H9 (cell line): ENCODE results near the gene NIN. TPM values are rescaled to one million over a fixed set of nuclear protein-coding genes. Genes with fewer than 3 reads are reported as not detected.

Experiments used
- DNase-seq: peaks from one replicate; pipeline ENCODE4 v3.0.0-alpha.2; 2017
- H2AFZ ChIP-seq: one replicate; pipeline ENCODE4 v1.6.1; 2013; ENCODE audit warnings: mild to moderate bottlenecking, low read length, control low read depth, moderate library complexity
- H2AK5ac ChIP-seq: 2 replicates; pipeline ENCODE4 v1.6.1; 2013; ENCODE audit warnings: low read length, control low read depth, mixed read lengths; ENCODE audit not compliant: insufficient read length
- H2BK120ac ChIP-seq: one replicate; pipeline ENCODE4 v1.6.1; 2013; ENCODE audit warnings: low read depth, mild to moderate bottlenecking, low read length, control low read depth, inconsistent platforms; ENCODE audit not compliant: poor library complexity, severe bottlenecking
- H2BK12ac ChIP-seq: 2 replicates; pipeline ENCODE4 v1.6.1; 2013; ENCODE audit warnings: low read length, control low read depth, mixed read lengths, low read depth; ENCODE audit not compliant: insufficient read length
- H2BK15ac ChIP-seq: 2 replicates; pipeline ENCODE4 v1.6.1; 2013; ENCODE audit warnings: low read depth, low read length, control low read depth
- H2BK20ac ChIP-seq: one replicate; pipeline ENCODE4 v1.6.1; 2013; ENCODE audit warnings: low read depth, mild to moderate bottlenecking, low read length, control low read depth, inconsistent platforms; ENCODE audit not compliant: poor library complexity, severe bottlenecking
- H2BK5ac ChIP-seq: 2 replicates; pipeline ENCODE4 v1.6.1; 2013; ENCODE audit warnings: low read length, control low read depth, mixed read lengths; ENCODE audit not compliant: insufficient read length
- H3K14ac ChIP-seq: 2 replicates; pipeline ENCODE4 v1.6.1; 2013; ENCODE audit warnings: low read length, control low read depth; ENCODE audit not compliant: insufficient read depth
- H3K18ac ChIP-seq: 2 replicates; pipeline ENCODE4 v1.6.1; 2013; ENCODE audit warnings: low read depth, mild to moderate bottlenecking, mixed read lengths, low read length, control low read depth; ENCODE audit not compliant: insufficient read length
- H3K23ac ChIP-seq: 2 replicates; pipeline ENCODE4 v1.6.1; 2013; ENCODE audit warnings: low read length, control low read depth, mixed read lengths, low read depth; ENCODE audit not compliant: insufficient read length
- H3K23me2 ChIP-seq: 2 replicates; pipeline ENCODE4 v1.6.1; 2013; ENCODE audit warnings: low read depth, mild to moderate bottlenecking, mixed read lengths, low read length, control low read depth; ENCODE audit not compliant: insufficient read length, poor library complexity, severe bottlenecking
- H3K27ac ChIP-seq: 2 replicates; pipeline ENCODE4 v1.5.1; 2013; ENCODE audit warnings: low read length, control low read depth, mixed read lengths, low read depth; ENCODE audit not compliant: insufficient read length
- H3K27me3 ChIP-seq: 2 replicates; pipeline ENCODE4 v1.6.1; 2013; ENCODE audit warnings: low read length, control low read depth, inconsistent platforms; ENCODE audit not compliant: insufficient read depth
- H3K4ac ChIP-seq: 2 replicates; pipeline ENCODE4 v1.6.1; 2013; ENCODE audit warnings: low read depth, mild to moderate bottlenecking, control low read depth, inconsistent platforms, low read length, moderate library complexity
- H3K4me1 ChIP-seq: 2 replicates; pipeline ENCODE4 v1.6.1; 2013; ENCODE audit warnings: low read length, control low read depth, inconsistent platforms; ENCODE audit not compliant: insufficient read depth
- H3K4me2 ChIP-seq: 2 replicates; pipeline ENCODE4 v1.6.1; 2013; ENCODE audit warnings: low read length, control low read depth, mixed read lengths; ENCODE audit not compliant: insufficient read length, insufficient read depth
- H3K56ac ChIP-seq: 2 replicates; pipeline ENCODE4 v1.6.1; 2013; ENCODE audit warnings: low read depth, mild to moderate bottlenecking, mixed read lengths, low read length, control low read depth; ENCODE audit not compliant: insufficient read length
- H3K79me1 ChIP-seq: 2 replicates; pipeline ENCODE4 v1.6.1; 2013; ENCODE audit warnings: low read depth, mild to moderate bottlenecking, moderate library complexity, low read length, control low read depth, inconsistent platforms; ENCODE audit not compliant: insufficient read depth, poor library complexity, severe bottlenecking
- H3K79me2 ChIP-seq: 2 replicates; pipeline ENCODE4 v1.6.1; 2013; ENCODE audit warnings: low read length, control low read depth, inconsistent platforms; ENCODE audit not compliant: insufficient read depth
- H3K9ac ChIP-seq: 2 replicates; pipeline ENCODE4 v1.6.1; 2013; ENCODE audit warnings: low read length, control low read depth, mixed read lengths; ENCODE audit not compliant: insufficient read length; ENCODE audit errors: extremely low read depth
- H3K9me3 ChIP-seq: one replicate; pipeline ENCODE4 v1.6.1; 2013; ENCODE audit warnings: low read depth, low read length, inconsistent platforms; ENCODE audit not compliant: control insufficient read depth
- H3T11ph ChIP-seq: one replicate; pipeline ENCODE4 v1.6.1; 2013; ENCODE audit warnings: mild to moderate bottlenecking, low read length, control low read depth, inconsistent platforms
- H4K20me1 ChIP-seq: one replicate; pipeline ENCODE4 v1.6.1; 2013; ENCODE audit not compliant: control insufficient read depth, insufficient read length, insufficient read depth
- H4K5ac ChIP-seq: 2 replicates; pipeline ENCODE4 v1.6.1; 2013; ENCODE audit warnings: low read depth, mild to moderate bottlenecking, mixed read lengths, low read length, control low read depth; ENCODE audit not compliant: insufficient read length
- H4K8ac ChIP-seq: replicated peaks from 2 replicates; pipeline ENCODE4 v1.6.1; 2013; ENCODE audit warnings: low read length, control low read depth, mixed read lengths, low read depth; ENCODE audit not compliant: insufficient read length
- H4K91ac ChIP-seq: 2 replicates; pipeline ENCODE4 v1.6.1; 2013; ENCODE audit warnings: low read depth, mild to moderate bottlenecking, moderate library complexity, mixed read lengths, low read length, control low read depth; ENCODE audit not compliant: insufficient read length
- H3K27ac Mint-ChIP-seq, 3 experiments: 2 replicates in 2 of 3; 3 replicates in 1 of 3; pipeline ENCODE4 v1.8.0; 2020 to 2021; ENCODE audit warnings: mixed read lengths in 3 of 3, mild to moderate bottlenecking in 1 of 3, moderate library complexity in 1 of 3
- H3K27me3 Mint-ChIP-seq: 2 replicates; pipeline ENCODE4 v1.8.0; 2021; ENCODE audit warnings: low read depth, mild to moderate bottlenecking, moderate library complexity, mixed read lengths
- H3K36me3 Mint-ChIP-seq, 3 experiments: 2 replicates in 2 of 3; 3 replicates in 1 of 3; pipeline ENCODE4 v1.8.0; 2020 to 2021; ENCODE audit warnings: low read depth in 3 of 3, mixed read lengths in 3 of 3; ENCODE audit not compliant: insufficient read depth in 1 of 3
- H3K4me1 Mint-ChIP-seq, 2 experiments: 2 replicates each; pipeline ENCODE4 v1.8.0; 2020; ENCODE audit warnings: mixed read lengths in 2 of 2
- H3K4me3 Mint-ChIP-seq, 2 experiments: 2 replicates in 1 of 2; 3 replicates in 1 of 2; pipeline ENCODE4 v1.8.0; 2020 to 2021; ENCODE audit warnings: mild to moderate bottlenecking in 2 of 2, mixed read lengths in 2 of 2, moderate library complexity in 1 of 2
- H3K9me3 Mint-ChIP-seq, 2 experiments: 2 replicates in 1 of 2; 3 replicates in 1 of 2; pipeline ENCODE4 v1.8.0; 2020; ENCODE audit warnings: mild to moderate bottlenecking in 2 of 2, mixed read lengths in 2 of 2, moderate library complexity in 1 of 2
- CTCF ChIP-seq: fragments of 200-600 bp; sonication (generic); conservative IDR thresholded peaks from 3 replicates; pipeline ENCODE4 v1.8.0; 2021; ENCODE audit warnings: antibody characterized with exemption, mild to moderate bottlenecking
- WGBS: extraction: QIAGEN DNeasy Blood & Tissue Kit; methylation state at CpG from one replicate; pipeline ENCODE4 v1.1.7; 2013; ENCODE audit warnings: missing lambda C conversion rate, low lambda C conversion rate, mixed read lengths; ENCODE audit not compliant: insufficient read length; ENCODE audit errors: extremely low coverage; 5-methylcytosine and 5-hydroxymethylcytosine counted together
- total RNA-seq: library from RNA; stranded (reverse); gene quantifications from 2 replicates; pipeline ENCODE4 v1.2.1, GENCODE V29; 2021

The NIN gene
- total RNA-seq, 1 experiment from 2014 or later, result 18.4 TPM

- H3K36me3 Mint-ChIP-seq, result peaks cover 0 to 4% (median 0%) of the 10 kb centered on the region in 3 experiments; a peak in 1 of 7 replicates
- Histone ChIP-seq H3K4me1 (no peaks in the 10 kb centered on the region), H4K5ac (no peak overlapping the region), H3K9me3 (no peaks in the 10 kb centered on the region), H2BK15ac (no peak overlapping the region), H3K23me2 (no peaks in the 10 kb centered on the region), H3K27me3 (peaks cover 3% of the 10 kb centered on the region), H2AFZ (no peak overlapping the region), H3K27ac (no peak overlapping the region), H3T11ph (no peak overlapping the region), H4K20me1 (no peaks in the 10 kb centered on the region), H3K56ac (no peak overlapping the region), H3K79me2 (no peaks in the 10 kb centered on the region), H4K91ac (no peak overlapping the region), H4K8ac (no peak overlapping the region), H3K4me2 (no peak overlapping the region), H2BK120ac (no peak overlapping the region), H2BK5ac (no peak overlapping the region), H3K79me1 (no peaks in the 10 kb centered on the region), H2AK5ac (no peak overlapping the region), H2BK20ac (no peak overlapping the region), H2BK12ac (no peak overlapping the region), H3K4ac (no peak overlapping the region), H3K14ac (no peak overlapping the region), H3K9ac (no peak overlapping the region), H3K23ac (no peak overlapping the region), H3K18ac (no peak overlapping the region)
- WGBS, result no CpG with 5 or more reads among the region's 2 CpGs
- no peak for DNase-seq
- TF ChIP-seq CTCF, result no peak
- H3K4me1 Mint-ChIP-seq, result peaks cover 4 to 6% of the 10 kb centered on the region in 2 experiments
- no peak overlapping the region for H3K4me3 Mint-ChIP-seq
- no peaks in the 10 kb centered on the region for H3K9me3 Mint-ChIP-seq
- peaks cover 32% of the 10 kb centered on the region for H3K27me3 Mint-ChIP-seq
- no peak overlapping the region for H3K27ac Mint-ChIP-seq
Measured at GRCh38 chr14:50837850-50838470, 7.0 kb upstream of the NIN start.
